ENCODE measurements around the gene SYK.

The SYK gene

GRCh38 chr9:90854637-90855175 is 53.1 kb downstream of the SYK start:
- peak; percentile 18 for DNase-seq

DNA sequence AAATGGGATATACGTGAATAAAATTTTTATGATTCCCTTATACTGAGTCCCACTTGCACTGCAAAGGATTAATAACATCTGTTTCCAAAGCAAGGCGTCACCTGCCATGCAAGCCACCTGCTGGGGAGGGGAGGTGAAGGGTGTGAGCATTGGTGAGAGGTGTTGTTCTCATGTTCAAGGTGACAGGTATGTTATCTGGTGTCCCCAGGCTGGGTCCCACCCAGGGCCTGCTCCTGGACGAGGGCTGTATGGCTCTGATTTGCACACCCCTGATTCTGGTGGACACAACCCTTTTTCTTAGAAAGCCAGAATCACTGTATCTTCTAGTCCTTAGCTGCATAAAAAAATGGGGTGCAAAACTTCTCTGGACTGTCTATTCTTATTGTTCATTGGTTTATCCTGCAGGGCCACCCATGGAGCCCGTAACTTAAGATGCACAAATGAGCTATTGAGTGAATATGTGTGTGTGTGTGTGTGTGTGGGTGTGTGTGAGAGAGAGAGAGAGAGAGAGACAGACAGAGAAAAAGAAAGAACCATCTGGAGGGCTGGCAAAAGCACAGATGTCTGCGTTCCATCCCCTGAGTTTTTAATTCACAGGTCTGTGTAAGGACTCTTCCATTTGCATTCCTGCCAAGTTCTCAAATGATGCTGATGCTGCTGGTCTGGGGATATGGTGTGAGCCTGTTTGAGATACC is 53.7 kb downstream of the SYK start:
- no peak for DNase-seq

- no peak for DNase-seq
These were observed 55.5 kb downstream of the SYK start for GRCh38 chr9:90857091-90857490.

GRCh38 chr9:90857855-90858254 is 56.2 kb downstream of the SYK start:
- no peak for DNase-seq

DNA sequence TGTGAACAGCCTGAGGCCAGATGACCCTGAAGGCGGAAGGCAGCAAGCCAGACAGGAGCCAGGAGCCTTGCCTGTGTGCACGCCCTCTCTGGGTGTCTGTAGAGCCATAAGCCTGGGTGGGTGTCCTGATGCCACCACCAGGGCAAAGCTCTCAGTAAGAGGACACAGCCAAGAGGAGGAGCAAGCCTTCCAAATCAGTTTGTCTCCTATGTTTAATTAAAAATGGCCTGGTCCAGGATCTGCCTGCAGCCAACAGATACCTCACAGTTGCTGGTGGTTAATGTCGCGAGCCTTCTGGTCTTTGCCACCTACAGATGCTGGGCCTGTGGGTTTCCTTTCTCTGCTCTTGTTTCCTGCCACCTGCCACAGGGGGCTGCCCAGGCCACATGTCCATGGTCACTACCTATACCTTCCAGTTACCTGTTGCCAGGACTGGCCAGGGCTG is 56.9 kb downstream of the SYK start:
- no peak for DNase-seq

DNA sequence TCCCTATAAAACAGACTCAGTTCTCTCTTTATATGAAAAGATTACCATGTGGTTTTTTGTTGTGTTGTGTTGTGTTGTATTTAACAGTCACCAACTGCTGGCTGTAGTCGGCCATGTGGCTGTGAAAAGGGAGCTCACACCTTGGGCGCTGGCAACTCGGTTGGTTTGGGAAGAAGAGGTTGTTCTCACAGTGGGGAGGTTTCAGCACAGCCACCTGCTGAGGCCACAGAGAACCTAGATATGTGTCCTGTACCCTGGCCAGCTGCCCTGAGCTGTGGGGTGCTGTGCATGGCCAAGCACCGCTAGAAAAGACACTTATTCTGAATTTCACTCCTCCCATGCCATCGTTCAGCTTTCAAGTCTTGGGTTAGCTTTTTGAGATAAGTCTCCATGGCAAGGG is 58.8 kb downstream of the SYK start:
- no peak for DNase-seq

DNA sequence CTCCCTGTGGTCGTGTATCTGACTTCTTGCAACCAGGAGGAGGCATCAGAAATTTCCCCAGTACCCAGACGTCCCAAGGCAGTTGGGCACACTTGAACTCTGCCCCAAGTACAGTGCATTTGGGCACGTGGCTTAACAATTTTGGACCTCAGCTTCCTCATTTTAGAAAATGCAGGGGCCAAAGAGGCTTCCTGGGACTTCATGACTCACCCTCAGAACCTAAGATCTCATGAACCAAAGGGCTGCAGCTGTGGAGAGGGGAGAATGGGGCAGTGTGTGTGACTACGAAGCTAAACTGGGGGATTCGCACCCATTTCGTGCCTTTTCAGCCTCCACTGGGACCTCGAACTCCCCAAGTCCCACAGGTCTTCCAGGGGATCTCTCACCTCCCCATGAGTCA is 59.2 kb downstream of the SYK start:
- peak; percentile 44 for DNase-seq

DNA sequence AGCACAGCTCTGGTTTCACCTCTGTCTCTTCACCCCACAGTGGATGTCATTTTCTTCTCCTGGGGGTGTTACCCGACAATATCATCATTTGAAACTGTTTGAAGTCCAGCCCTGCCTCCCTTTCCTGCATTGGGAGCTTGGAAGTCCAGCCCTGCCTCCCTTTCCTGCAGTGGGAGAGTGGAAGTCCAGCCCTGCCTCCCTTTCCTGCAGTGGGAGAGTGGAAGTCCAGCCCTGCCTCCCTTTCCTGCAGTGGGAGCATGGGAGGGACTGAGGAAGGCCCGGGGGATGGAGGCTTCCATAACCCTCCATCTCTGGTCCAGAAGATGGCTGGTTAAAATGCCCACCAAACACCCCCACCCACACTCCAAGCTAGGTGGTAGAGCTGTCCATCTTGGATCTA is 59.8 kb downstream of the SYK start:
- no peak for DNase-seq

DNA sequence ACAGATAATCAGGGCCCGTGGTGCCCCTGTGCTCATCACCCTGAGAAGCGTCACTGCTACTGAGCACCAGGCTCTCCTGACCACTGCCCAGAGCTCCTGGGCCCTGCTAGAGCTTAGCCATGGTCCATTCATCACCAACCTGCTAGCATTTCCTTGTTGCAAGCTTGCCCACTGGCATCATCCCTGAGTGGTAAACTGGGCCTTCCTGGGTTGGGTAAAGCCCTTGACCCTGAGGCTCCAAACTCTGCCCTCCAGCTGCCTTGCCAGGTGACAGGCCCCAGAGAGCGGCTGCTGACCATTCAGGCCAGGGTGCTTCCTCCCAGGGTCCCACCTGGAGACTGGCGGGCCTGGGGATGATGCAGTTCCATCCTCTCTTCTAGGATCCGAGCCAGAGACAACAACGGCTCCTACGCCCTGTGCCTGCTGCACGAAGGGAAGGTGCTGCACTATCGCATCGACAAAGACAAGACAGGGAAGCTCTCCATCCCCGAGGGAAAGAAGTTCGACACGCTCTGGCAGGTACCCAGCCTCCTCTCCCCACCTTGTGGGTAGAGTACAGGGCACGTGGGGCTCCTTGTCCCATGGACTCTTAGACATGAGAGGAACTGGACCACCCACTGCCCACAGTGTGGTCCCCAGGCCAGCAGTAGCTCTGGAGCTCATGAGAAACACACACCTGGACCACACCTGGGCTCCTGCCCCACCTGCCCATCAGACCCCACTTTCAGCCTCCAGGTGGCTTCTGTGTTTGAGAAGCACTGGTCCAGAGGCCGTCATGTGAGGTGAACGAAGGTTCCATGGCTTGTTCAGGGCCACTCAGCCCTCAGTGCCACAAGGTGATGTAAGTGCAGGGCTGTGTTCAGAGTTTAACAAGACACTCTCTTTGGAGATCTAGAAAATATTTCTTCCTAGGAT is 60.5 kb downstream of the SYK start:
- DNase-seq, result no peak

- no peak for DNase-seq
These were observed 63.2 kb downstream of the SYK start for GRCh38 chr9:90864779-90865178.

DNA sequence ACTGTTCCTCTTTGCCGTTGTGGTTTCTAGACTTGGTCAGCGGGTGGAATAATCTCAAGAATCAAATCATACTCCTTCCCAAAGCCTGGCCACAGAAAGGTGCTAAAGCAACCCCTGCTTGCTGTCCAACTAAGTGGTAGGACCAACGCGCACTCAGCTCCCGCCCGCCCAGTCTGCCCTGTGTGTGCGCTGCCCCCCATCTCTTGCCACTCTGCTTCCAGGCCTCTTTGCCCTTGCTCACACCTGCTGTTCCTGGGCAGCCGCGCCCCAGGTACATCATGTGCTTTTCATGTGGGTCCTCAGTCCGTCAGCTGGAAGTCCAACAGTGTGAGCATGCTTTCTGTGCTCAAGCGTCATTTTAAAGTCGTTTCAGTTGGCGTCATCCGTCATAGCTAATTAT is 65.5 kb downstream of the SYK start:
- DNase-seq, result peak; percentile 2

- DNase-seq, result peak; percentile 86
These were observed 66.9 kb downstream of the SYK start for GRCh38 chr9:90868555-90868954.

DNA sequence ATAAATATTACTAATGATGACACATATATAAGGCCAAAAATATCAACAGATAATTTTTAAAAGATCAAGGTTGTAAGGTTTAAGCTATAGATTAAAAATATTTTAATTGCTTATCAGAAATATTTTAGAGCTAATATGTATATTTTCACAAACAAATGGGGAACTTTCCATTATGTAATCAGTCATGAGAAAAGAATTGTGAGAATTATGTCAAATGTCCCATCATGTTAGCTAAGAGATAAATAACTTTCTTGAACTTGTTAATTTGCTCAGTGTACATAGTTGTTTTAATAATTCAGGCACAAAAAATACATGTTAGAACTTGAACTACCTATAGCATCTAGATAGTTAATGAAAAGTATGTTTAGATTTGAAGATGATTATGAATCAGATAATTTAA is 67.7 kb downstream of the SYK start:
- DNase-seq, result peak; percentile 40

DNA sequence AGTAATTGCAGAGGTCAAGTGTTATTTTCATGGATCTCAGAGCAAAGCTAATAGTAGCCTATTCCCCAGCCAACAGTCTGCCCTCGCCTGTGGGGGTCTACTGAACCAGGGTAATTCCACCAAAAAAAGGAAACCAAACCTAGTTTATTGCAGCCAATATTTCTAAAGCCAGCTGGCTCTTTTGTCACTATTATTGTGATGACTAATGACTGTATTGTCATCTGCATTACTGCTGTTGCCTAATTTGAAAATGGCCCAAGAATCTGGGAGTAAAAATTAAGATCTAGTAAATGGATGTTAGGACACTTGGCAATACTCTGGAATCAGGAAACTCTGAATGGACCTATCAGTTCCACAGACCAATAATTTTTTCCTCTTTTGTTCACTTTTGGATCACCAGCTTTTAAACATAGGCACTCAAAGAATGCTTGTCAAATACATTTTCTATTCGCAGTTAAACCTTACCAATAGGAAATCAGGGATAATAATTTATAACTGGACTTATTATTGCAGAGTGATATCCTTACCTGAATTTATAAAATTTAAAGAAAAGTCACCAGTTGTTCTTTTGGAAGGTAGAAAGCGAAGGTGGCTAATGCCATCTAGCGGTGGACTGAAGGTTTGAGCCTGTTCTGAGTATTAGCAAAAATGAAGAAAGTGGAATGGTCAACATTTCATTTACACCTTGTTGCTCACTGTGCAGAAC is 69.2 kb downstream of the SYK start:
- DNase-seq, result peak; percentile 74

- DNase-seq, result no peak
These were observed 69.8 kb downstream of the SYK start for GRCh38 chr9:90871327-90871935.

GRCh38 chr9:90872835-90873294 is 71.2 kb downstream of the SYK start:
- DNase-seq, result no peak

GRCh38 chr9:90873422-90873821 is 71.8 kb downstream of the SYK start:
- DNase-seq, result no peak

DNA sequence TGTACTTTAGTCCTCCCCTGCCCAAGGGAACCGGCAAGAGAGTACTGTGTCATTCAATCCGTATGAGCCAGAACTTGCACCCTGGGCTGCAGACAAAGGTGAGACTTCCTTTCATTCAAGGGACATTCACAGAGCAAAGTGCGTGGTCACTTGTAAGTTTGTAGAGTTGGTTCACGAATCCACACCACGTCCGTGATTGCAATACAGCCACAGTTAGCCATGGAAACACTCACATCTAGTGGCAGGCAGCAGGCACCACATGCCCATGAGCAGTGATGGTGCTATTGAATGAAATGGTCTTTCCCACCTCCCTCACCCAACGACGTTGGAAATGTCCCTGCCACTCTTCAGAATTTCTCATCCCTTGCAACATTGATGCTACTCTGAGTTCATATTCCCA is 72.6 kb downstream of the SYK start:
- no peak for DNase-seq

GRCh38 chr9:90878562-90878961 is 76.9 kb downstream of the SYK start:
- DNase-seq, result no peak

DNA sequence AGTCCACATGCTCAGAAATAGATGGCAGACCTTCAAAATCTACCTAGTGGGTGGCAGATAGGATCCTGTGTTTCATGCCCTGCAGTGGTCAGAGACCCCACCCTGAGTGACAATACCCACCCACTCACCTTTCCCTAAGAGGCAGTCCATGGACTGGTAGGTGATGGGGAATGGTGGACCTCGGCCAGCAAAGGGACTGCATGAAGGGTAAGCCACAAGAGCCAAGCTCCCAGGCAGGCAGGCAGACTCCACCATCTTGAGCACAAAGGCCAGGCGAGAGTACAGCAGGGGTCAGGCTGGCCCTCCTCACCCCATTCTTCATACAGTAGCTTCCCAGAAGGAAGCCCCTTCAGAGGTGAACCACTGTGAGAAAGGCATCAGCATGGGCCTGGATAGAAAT is 78.4 kb downstream of the SYK start:
- DNase-seq, result no peak

DNA sequence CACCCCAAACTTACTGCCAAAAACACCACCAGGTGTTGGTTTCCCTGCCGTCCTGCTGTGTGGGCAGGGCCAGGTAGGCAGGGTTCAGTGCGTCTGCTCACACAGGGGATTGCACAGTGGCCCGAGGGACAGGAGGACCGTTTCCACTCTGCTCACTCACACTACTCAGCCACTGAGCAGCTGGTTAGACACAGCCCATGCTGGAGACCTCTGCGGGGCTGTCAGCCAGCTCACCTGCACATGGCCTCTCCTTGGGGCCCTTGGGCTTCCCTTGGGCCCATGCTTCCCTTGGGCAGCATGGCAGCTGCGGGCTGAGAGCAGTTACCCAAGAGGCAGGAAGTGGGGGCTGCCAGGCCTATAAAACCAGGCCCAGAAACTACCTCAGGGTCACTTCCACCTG is 79.0 kb downstream of the SYK start:
- no peak for DNase-seq

- DNase-seq, result no peak
These were observed 80.0 kb downstream of the SYK start for GRCh38 chr9:90881648-90882047.
